HG02798 (cell line): ENCODE measurements around the gene ACADVL.

Experiments
- ATAC-seq: cut with Tn5 transposase; IDR thresholded peaks from one replicate; pipeline ENCODE4 v1.9.1; 2021; ENCODE audit warnings: mild to moderate bottlenecking; ENCODE audit not compliant: unreplicated experiment, poor library complexity

ACADVL gene

DNA sequence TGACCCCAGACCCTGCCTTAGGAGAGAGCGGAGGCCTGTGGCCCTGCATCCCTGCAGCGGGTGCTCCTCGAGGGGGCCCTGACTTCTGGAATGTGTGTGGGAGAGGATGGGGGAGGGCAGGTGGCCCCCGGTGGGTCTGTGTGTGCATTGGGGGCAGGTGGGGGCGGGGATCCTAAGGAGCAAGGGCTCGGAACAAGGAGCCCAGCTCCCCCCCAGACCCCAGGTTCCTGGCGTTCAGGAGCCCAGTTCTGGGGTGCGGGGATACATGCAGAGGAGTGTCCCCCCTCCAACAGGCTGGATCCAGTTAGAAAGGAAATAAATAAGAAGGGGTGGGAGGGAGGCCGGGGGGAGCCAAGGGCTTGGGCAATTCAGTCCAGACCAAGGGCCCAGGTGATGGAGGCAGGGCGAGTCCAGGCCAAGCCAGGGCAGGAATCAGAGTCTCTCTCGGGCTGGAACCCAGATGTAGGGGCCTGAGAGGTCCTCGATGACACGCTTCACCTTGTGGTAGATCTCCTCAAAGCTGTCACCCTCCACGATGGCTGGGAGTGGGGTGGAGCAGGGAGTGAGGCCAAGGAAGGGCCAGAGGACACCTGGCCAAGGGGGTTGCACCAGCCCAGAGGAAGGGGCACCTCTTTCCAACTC, 29.3 kb upstream of the ACADVL start:
- ATAC-seq, result no peak

DNA sequence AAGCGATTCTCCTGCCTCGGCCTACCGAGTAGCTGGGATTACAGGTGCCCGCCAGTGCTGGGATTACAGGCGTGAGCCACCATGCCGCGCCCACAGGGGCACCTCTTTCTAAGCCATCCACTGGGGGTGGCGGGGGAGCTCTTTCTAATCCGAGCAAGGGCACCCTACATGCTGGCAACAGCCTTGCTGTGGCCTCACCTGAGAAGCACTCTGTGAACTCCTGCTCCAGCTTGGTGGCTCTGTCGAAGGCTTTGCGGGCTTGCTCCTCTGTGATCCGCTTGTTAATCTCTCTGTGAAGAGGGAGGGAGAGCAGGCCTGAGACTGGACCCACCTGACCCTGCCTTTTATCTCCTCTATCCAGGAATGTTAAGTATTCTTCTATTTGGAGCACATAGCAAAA, 28.7 kb upstream of the ACADVL start:
- ATAC-seq, result no peak

DNA sequence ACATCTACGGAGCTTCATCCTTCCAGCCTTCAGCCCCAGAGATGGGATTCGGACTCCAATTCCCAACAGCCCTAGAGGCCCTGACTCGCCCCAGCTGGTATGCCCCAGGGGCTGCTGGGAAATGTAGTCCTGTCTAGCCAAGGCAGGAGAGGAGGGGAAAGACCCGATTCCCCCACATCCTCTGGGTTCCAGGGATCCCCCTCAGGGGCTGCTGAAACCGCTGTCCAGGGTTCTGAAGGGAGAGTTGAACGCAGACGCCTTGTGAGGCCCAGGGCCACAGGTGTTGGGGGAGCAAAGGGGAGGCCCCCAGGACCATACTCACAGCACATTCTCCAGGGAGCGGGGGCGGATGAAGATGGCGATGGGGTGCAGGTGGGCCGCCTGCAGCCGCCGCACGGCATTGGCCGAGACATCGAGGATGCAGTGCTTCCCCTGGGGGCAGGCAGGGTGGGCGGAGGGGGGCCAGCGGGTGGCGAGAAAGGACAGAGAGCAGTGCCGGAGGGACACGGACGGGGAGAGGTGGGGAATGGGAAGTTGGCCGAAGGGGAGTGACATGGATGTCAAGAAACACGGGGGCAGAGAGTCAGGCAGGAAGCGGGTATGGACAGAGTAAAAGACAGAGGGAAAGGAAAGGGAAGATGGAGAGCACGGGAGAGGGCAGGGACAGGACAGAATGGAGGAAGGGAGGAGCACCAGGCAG, 28.0 kb upstream of the ACADVL start:
- no peak for ATAC-seq

DNA sequence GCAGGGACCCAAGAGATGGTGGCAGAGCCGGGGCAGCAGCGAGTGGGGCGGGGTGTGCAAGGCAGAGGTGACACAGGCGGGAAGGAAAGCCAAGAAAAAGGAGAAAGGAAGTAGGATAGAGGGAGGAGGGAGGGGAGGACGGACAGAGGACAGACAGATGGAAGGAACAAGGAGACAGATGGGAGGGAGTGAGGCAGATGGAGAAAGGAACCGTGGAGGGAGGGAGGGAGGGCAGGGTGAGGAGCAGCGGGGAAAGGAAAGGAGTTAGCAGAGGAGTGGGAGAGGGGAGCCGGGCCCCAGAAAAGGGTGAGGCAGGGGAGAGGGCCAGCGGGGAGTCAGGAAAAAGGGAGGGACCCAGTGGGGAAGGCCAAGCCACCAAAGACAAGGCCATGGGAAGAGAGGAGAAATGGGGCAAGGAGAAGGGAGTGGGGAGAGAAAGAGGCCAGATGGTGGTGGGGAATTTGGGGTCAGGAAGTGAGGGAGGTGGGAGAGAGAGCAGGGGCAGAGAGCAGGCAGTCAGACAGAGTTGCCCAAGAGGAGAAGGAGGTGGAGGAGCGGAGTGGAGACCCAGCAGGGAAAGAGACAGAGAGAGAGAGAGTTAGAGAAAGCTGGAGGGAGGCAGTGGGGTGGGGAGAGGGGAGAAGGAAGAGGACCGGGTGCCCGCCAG, 27.3 kb upstream of the ACADVL start:
- no peak for ATAC-seq

DNA sequence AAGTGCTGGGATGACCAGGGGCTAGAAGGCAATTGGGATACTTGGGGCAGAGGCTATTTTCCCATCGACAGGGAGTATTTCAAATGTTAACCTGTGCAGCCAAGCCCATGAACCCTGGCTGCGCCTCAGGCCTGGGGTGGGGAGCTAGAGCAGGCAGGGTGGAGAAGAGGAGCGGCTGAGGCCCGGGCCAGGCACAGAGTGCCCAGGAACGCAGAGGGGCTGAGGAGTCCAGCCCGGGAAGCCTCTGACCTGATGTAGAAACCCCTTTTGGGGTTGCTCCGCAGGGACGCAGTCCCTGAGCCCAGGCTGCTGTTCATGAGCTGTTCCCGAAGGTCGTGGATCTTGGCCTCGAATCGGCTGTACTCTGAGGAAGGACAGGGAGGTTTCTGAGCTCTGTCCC, 23.8 kb upstream of the ACADVL start:
- ATAC-seq, result no peak

DNA sequence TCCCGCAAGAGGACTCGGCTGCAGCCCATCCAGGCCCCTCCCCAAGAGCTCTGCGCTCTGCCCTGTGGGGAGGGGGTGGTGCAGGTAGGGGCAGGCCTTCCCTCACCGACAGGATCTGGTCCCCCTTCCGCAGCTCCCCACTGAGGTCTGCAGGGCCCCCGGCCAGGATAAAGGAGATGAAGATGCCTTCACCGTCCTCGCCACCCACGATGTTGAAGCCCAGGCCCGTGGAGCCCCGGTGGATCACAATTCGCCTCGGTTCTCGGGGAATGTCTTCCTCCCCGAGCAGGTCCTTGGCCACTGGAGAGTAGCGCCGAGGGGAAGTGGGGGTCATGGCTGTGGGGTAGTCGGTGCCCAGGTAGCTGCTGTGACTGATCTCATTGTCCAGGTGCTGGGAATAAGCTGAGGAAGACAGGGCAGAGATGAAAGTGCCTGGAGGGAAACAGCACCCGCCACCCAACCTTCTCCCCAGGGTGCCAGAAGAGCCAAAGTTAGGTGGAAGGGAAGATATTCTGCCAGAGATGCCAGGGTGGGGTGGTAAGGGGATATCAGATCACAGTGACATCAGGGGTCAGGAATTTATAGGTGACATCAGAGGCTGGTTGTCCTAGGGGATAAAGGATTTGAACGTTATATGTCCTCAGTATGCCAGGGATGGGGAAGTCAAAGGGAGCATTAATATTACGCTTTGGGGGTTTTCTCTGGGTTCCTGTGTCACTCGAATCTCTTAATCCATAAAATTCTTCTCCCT, 22.9 kb upstream of the ACADVL start:
- no peak for ATAC-seq

DNA sequence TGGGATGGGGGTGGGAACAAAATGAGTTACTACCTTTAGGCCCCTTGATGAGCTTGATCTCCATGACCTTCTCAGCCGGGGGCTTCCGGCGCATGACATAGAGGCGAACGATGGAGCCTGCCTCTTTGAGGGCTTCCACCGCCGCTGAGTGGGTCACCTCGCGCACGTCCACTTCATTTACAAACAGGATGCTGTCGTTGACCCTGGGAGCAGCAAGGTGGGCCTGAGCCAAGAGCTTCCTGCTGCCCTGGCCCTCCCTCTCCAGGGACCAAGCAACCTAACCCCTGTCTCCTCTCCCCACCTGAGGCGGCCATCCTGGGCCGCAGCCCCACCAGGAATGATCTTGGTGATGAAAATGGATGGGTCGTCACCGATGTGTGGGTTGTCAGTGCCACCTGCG, 16.3 kb upstream of the ACADVL start:
- no peak for ATAC-seq

DNA sequence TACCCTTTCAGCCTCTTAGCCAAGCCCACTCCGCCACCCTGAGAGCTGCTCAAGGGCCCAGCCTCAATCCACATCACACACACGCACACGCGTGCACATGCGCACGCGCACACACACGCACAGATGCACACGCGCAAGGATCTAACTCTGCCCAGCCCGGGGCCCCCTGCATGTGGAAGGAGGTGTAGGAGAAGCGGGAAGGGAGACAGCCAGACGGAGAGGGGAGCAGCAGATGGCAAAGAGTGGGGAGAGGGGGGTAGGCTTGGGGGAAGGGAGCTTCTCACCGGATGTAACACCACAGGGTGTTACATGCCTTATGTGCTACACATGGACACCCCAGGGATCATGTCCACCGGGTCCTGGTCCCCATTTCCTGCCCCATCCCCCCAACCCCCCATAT, 15.4 kb upstream of the ACADVL start:
- no peak for ATAC-seq

DNA sequence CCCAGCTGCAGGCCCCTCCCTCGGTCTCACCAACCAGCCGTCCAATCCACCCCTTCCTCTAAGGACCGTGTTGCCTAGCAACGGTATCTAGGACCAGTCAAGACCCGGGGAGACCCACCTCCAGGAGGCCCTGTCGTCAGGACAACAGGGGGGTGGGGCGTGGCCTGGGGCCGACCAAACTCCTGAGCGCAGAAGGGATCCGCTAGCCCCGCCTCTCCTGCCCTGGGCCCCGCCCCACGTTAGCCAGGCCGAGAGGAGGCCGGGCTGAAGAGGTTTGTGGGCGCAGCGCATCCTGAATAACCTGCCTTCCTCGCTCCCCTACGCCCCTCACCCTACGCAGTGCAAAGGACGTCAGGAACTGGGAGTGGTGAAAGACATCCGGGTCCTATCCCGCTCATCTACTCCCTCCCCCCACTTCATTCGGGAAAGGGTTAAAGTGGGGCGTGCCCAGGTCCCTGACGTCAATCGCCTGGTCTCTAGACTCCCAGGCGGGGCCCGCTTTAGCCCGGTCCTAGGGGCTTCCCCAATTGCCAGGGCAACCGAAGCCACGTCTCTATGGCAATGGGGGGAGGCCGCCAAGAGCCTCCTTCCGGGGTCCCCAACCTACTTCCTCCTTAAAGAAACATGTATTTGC, 14.8 kb upstream of the ACADVL start:
- ATAC-seq, result peak; percentile 86

DNA sequence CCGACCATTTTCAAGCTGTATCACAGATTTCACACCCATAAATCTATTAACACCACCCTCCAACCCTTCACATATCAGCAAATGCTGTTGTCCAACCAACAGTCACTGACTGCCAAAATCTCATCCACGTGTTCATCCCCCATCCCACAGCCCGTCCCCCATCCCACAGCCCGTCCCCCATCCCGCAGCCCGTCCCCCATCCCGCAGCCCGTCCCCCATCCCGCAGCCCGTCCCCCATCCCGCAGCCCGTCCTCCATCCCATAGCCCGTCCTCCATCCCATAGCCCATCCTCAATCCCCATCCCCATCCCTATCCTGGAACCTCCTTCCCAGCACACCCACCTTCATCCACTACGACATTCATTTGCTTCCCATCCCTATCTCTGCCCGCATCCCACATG, 14.2 kb upstream of the ACADVL start:
- no peak for ATAC-seq

DNA sequence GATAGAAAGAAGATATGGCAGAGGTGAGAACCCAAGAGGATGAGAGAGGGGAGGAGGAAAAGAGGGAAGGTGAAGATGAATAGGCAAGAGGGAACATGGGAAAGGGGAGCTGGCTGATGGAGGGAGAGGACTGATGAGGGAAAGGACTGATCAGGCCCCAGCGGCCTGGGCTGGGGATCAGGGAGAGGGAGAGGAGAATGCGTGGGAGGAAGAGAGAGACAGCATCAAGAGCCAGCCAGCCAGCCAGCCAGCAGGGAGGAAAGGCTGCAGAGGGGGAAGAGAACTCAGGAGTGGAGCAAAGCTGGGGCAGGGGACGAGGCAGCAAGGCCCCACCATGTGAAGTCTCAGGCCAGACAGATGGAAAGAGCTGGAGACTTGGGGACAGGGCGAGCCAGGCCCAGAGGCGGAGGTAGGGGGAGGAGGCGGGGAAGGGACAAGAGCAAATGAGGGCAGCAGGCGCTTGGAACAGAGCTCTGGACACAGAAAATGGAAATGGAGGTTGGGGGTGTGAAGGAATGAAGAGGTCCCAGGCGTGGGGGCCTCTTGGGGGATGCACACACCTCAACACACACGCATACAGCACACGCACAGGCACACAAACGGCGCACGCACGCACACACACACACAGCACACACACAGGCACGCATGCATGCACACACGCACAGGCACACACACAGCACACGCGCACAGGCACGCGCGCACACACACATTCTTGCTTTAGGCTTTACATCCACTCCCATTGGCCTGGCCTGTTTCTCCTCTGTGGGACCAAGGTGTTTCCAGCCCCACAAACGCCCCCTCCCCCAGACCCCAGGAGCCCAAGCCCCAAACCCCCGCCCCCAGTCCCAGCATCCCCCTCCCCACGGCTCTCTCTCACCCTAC, 12.4 kb upstream of the ACADVL start:
- ATAC-seq, result no peak

DNA sequence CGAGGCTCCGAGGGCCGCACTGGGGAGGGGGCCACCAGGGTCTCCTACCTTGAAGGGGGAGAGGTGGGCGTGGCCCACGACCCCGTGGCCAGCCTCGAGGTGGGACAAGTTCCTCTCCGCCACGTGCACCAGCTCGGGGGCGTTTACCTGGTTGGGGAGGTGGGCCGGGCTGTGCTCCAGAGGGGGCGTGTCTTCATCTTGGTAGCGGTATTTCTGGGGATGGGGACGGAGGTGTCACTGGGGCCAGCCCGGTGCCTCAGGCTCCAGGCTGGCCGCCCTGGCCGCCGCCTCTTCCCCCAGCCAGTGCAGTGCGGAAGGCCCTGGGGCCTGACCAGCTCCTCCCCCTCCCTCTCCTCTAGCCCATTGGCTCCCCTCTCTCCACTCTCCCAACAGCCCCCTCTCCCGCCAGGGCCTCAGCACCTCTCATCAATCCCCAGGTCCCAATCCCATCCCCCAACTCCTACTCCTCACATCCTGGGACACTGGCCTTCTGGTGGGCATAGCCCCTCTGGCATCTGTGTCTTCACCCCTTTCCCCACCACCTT, 11.6 kb upstream of the ACADVL start:
- no peak for ATAC-seq

DNA sequence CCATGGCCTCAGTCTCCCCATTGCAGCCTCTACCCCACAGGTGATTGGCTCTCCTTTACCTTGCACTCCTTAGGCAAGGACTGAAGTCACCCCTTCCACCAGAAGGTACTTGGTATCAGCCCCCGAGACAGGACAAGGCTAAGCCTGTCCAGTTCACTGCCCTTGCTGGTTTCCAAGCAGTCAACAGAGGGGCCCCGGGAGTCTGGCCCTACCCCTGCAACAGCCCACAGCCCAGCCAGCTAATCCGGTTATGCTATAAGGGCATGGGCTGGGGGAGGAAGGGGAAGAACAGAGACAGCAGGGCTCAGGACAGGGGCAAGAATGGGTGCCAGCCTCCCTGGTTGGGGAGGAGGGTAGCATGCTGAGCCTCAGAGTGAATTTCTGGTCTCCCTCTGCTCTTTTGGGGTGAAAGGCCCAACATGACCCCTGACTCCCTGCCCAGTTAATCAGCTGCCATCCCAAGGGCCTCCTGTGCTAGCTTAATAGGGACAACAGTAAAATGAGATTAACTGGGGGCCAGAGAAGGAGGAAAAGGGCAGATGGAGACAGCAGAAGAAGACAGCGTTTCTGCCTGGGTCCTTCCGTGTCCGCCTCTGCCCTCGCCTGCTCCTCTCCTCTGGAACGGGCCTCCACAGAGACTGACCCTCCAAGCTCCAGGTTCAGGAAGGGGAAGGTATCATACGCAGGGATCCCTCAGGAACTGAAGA, 10.8 kb upstream of the ACADVL start:
- ATAC-seq, result no peak

DNA sequence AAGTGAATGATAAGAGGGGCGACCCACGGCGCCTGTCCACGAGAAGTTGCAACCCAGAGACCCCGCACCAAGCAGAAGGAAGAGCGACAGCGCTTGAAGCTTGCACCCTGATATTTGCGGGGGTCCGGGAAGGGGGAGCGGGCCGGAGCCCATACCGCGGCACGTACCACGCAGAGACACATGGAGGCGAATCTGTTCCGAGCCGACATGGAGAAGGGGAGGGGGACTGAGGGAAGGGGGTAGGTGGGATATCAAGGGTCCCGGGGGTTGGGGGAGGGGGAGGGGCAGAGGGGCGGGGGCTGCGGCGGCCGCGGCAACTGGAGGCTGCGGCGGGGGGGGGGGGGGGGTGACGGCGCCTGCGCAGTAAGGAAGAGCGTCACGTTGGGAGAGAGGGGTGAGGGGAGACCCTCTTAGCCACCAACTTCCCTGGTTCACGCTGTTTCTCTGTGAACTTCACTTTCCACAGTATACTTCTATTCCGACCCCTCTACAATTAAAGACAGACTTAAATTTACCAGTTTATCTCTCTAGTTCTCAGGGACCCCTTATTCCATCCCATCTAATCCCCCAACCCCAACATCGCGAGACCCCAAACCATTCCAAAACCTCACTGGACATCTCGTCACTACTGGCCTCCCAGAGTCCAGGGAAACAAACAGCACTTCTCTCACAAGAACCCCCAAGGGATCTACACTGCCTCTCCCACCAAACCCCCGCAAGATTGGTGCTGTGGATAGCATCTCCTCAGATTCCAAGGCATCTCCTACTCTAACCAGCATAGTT, 8.1 kb upstream of the ACADVL start:
- ATAC-seq, result no peak

DNA sequence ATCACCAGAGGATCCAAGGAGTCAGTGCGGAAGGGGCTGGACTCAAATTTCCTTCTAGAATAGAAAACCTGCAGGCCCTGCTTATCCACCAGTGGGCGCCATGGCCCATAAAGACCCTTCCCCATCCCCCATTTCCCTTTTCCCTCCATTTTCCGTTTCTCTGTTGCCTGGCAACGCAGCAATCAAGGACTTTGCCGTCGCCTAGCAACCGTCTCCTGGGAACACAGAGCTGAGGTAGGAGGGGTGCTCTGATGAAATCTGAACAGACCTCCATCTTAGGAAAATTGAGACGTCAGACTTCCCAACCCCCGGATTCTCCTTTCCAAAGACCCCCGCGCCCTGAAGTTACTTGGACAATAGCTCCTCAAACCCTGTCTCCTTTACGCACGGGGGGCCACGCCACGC, 5.8 kb upstream of the ACADVL start:
- ATAC-seq, result peak; percentile 2

DNA sequence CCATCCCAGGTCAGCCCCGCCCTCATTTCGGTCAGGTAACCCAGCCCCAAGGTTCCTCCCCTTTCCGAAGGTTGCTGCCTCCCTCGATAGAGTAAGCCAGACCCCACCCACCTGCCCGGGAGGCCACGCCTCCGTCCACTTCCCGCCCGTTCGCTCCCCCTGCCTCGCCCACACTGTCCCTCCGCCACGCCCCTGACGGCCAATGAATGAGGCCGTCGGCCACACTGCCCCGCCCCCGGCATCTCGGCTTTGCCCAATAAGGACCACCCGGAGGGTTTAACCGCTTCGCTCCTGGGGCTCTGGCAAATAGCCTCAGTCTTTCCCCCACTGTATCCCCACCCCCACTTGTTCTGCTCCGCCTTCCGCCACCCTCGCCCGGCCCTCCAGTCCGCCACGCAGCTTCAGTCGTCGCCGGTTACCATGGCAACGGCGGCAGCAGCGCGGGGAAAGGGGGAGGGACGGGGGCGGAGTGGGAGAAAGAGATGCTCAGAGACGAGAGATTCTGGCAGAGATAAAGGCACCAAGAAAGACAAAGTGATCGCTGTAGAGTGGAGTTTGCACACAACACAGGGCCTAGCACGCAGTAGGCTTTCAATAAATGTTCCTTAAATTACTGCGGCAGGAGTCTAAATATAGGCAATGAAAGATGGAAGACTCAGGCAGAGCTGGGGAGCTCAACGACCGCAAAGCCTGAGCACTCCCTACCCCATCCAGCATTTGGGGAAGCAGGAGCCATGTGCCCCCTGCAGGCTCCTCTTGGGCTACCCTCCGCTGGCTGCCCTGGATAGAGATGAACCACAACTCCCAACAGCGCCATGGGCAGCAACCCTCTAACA, 5.2 kb upstream of the ACADVL start:
- peak; percentile 84 for ATAC-seq

DNA sequence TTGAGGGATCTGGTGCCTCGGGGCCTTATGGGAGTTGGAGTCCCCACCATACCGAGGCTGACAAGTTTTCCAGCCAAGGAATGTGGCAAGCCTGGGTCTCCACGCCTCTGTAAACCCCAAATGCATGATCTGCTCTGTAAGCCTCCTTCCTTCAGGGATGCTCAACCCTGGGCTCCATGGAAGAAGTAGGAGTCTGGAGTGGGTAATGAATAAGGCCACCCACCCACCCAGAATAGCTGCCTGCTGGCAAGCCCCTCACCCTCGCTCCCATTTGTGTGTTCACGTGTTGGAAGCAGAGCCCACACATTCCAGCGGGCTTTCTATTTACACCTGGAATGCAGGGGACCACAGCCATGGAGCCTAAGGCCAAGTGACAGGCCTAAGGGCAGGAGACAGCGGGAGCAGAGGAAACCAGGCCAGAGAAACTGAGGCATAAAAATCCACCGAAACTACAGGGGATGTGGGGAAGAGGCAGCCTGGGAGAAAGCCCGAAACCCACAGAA, 4.6 kb upstream of the ACADVL start:
- no peak for ATAC-seq
